Central memory CD8-positive, alpha-beta T cell (primary cell): ENCODE data around the gene MYO18B.

Experiments
- ATAC-seq: fragments of 150-1000 bp; cut with Tn5 transposase; replicated peaks from 2 replicates; pipeline ENCODE4 v1.10.0; 2022; ENCODE audit warnings: mild to moderate bottlenecking, moderate FRiP score, moderate number of reproducible peaks; ENCODE audit not compliant: poor library complexity, severe bottlenecking; ENCODE audit errors: extremely low read depth
- DNase-seq, 2 donors: peaks; one replicate each; pipeline ENCODE4 v3.0.0; 2021; ENCODE audit warnings: low spot score in 2 of 2
- H3K27ac Mint-ChIP-seq: one replicate; pipeline ENCODE4 v1.8.0; 2022; ENCODE audit warnings: low read depth, mild to moderate bottlenecking, moderate library complexity, mixed read lengths
- H3K27me3 Mint-ChIP-seq: one replicate; pipeline ENCODE4 v1.8.0; 2022; ENCODE audit warnings: mixed read lengths
- H3K36me3 Mint-ChIP-seq: one replicate; pipeline ENCODE4 v1.8.0; 2022; ENCODE audit warnings: mild to moderate bottlenecking, moderate library complexity, mixed read lengths; ENCODE audit not compliant: insufficient read depth
- H3K4me1 Mint-ChIP-seq: one replicate; pipeline ENCODE4 v1.8.0; 2022; ENCODE audit warnings: mixed read lengths
- H3K4me3 Mint-ChIP-seq: one replicate; pipeline ENCODE4 v1.8.0; 2022; ENCODE audit warnings: mild to moderate bottlenecking, moderate library complexity, mixed read lengths
- H3K9me3 Mint-ChIP-seq: one replicate; pipeline ENCODE4 v1.8.0; 2022; ENCODE audit warnings: mixed read lengths

The MYO18B gene

DNA sequence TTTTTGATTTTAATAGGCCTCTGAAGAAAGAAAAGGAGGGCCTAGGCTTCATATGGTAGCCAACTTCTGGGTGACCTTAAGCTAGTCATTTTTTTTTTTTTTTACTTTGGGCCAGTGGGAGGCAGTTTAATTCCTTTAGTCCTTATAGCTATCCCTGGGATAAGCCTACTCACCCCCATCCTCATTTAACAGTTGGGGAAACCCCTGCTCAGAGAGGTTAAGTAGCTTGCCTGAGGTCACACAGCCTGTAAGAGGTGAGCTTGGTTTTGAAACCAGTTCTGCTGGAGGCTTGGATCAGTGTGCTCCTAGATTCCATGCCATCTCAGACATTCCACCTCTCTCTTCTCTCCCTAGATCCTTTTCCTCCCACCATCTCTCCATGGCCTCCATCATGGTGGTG, 86.4 kb downstream of the MYO18B start:
- Mint-ChIP-seq H3K27me3 (peaks cover 25% of the 10 kb centered on the region), H3K36me3 (no peaks in the 10 kb centered on the region), H3K9me3 (no peaks in the 10 kb centered on the region), H3K27ac (no peak overlapping the region), H3K4me1 (no peaks in the 10 kb centered on the region), H3K4me3 (no peak overlapping the region)
- DNase-seq (no peak), ATAC-seq (no peak)

DNA sequence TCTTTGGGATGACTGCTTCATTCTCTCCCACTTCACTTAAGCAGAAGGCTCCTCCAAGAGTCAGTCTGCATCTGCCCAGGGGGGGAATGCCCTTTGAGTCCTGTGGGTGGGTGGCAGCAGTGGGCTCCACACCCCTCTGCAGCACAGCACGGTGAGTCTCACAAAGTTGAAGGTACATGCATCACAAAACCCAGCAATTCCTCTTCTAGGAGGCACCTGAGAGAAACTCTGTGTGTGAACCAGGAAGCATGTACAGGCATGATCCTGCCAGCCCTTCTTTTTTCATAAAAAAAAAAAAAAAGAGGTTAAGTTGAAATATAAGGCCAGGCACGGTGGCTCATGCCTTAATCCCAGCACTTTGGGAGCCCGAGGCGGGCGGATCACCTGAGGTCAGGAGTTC, 87.2 kb downstream of the MYO18B start:
- Mint-ChIP-seq H3K27ac (no peak overlapping the region), H3K4me1 (no peaks in the 10 kb centered on the region), H3K9me3 (no peaks in the 10 kb centered on the region), H3K4me3 (no peak overlapping the region), H3K36me3 (no peaks in the 10 kb centered on the region), H3K27me3 (peaks cover 17% of the 10 kb centered on the region)
- DNase-seq: no peak
- no peak for ATAC-seq

DNA sequence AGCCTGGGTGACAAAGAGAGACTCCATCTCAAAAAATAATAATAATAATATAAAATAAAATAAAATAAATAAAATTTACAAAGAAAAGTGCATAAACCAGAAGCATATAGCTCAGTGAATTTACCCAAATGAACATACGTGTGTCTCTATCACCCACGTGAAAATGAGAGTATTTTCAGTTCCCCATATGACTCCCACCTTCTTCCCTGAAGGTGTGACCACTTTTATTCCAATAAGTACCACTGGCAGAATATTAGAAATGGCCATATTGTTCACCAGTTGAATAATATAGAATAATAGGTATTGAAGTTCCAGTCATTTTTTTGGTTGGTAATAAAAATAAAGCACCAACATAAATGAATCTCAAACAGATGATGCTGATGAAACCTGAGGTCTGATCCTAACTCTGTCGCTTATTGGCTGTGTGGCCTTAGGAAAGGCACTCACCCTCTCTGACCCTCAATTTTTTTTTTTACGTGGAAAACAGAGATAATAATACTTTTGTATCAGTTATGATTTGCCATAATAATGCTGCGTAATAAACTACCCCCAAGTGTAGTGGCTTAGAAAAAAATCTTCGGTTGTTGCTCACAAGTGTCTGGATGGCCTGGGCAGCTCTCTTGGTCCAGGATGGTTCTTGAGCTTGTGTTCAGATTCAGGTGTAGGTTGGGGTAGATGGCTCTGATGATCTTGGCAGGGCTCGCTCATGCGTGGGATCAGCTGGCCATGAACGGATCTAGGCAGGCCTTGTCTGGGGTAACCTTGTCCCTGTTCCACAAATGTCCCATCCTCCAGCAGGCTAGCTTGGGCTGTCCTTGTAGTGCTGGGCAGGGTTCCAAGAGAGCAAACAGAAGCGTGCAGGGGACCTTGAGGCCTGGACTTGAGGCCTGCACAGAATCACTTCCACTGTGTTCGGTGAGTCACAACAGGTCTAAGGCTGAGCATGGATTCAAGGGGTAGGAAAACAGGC, 88.1 kb downstream of the MYO18B start:
- no peaks in the 10 kb centered on the region for H3K36me3 Mint-ChIP-seq

DNA sequence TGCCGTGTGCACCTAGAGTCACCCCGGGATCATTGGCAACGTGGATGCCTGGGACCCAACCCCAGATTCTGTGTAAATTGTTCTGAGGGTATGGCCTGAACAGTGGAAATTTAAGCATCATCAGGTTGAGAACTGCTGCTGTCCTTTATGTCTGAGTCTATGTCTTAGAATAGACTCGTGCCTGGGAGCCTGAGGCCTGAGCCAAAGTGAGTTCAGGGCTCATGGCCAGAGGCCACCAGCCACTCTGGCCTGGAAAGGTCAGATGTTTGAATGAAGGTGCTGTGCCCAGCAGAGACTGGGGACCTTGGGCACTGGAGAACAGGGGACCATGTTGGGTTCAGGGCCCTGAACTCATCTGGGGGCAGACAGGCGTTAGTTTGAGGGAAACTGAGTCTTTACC, 91.1 kb downstream of the MYO18B start:
- Mint-ChIP-seq H3K4me3 (no peak overlapping the region), H3K27ac (no peak overlapping the region), H3K4me1 (no peaks in the 10 kb centered on the region), H3K36me3 (no peaks in the 10 kb centered on the region), H3K27me3 (peaks cover 22% of the 10 kb centered on the region), H3K9me3 (no peaks in the 10 kb centered on the region)
- DNase-seq (no peak), ATAC-seq (no peak)

More for the DNA sequence above, 88.1 kb downstream of the MYO18B start:
- Mint-ChIP-seq H3K27ac (no peak overlapping the region), H3K27me3 (peaks cover 16% of the 10 kb centered on the region), H3K9me3 (no peaks in the 10 kb centered on the region), H3K4me1 (no peaks in the 10 kb centered on the region), H3K4me3 (no peak overlapping the region)
- ATAC-seq (no peak), DNase-seq (no peak)

DNA sequence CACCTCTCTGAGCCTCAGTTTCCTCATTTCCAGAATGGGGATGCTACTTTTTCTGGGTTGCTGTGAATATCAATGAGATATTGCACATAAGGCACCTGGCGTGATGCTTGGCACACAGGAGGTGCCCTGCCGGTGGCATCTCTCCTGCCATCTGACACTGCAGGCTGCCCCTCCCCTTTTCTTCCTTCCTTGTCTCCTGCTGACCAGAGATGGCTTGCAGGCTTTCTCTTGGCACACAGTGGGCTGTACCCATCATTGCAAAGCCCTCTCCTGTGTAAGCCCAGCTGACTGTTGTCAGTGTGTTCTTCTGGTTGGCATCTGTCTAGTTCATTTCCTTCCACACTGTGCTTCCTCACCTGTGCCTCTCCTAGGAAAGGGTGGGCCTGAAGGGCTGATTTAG, 91.7 kb downstream of the MYO18B start:
- no peaks in the 10 kb centered on the region for H3K36me3 Mint-ChIP-seq
- ATAC-seq: no peak
- no peak overlapping the region for H3K27ac Mint-ChIP-seq
- peaks cover 22% of the 10 kb centered on the region for H3K27me3 Mint-ChIP-seq
- no peaks in the 10 kb centered on the region for H3K9me3 Mint-ChIP-seq
- DNase-seq: no peak
- no peak overlapping the region for H3K4me3 Mint-ChIP-seq
- no peaks in the 10 kb centered on the region for H3K4me1 Mint-ChIP-seq

DNA sequence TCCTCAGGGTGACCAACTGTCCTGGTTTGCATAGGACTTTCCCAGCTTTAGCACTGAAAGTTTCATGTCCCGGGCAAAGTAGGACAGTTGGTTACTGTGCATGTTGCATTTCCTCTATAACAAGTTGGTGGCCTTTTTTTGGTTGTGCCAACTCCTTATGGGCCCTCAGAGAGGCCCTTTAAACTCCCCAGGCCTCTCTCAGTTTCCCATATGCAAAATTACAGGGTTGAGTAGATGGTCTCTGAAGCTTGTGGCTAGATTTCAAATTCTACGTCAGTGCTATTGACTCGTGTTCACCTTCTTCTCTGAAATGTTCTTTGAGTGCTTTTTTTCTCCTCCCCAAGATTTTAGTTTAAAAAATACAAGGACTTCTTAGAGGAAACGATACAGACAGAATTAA, 92.5 kb downstream of the MYO18B start:
- Mint-ChIP-seq H3K4me3 (no peak overlapping the region), H3K27me3 (peaks cover 22% of the 10 kb centered on the region), H3K9me3 (no peaks in the 10 kb centered on the region), H3K4me1 (no peaks in the 10 kb centered on the region), H3K27ac (no peak overlapping the region), H3K36me3 (no peaks in the 10 kb centered on the region)
- ATAC-seq (no peak), DNase-seq (no peak)

DNA sequence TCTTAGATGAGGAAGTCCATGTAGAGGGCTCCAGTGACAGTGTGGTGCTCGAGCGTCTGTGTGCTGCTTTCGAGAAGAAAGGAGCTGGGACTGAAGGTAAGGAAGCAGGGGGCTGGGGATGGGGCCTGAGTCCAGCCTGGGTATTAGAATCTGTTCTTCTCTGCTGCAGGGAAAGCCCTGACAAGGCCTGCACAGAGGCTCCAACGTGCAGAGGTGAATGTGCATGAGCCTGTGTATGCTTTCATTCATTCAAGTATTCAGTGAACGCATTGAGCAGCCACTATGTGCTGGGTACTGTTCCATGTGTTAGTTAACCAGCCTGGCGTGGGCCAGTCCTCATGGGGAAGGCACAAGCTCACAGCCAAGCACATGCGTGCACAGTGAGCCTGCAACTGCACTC, 93.4 kb downstream of the MYO18B start:
- H3K4me3 Mint-ChIP-seq: no peak overlapping the region
- no peaks in the 10 kb centered on the region for H3K4me1 Mint-ChIP-seq
- no peaks in the 10 kb centered on the region for H3K36me3 Mint-ChIP-seq
- DNase-seq: no peak
- H3K27me3 Mint-ChIP-seq: peaks cover 27% of the 10 kb centered on the region
- no peak overlapping the region for H3K27ac Mint-ChIP-seq
- H3K9me3 Mint-ChIP-seq: no peaks in the 10 kb centered on the region
- no peak for ATAC-seq

DNA sequence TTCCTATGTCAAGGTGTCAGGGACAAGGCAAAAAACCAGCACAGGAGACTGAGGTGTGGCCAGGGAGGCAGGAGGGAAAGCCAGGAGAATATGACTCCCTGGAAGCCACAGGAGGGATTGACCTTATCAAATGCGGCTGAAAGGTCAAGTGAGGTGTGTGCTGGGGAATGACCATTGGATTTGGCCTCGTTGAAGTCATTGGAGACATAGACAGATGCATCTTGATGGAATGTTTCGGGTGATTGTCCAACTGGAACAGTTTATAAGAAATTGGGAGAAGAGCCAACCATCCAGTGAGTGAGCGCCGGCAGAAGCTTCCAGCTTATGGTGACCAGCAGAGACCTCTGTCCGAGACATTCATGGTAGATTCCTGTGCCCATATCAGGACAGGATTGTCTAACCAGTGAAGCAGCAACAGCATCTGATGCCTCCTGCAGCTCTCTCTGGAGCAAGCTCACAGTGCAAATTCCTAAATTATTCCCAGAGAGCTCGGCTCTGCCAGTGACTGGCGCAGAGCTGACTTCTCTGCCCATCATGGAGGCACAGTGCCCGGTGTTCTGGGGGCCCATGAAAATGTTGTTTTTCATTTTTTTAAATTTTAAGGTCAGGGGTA, 95.4 kb downstream of the MYO18B start:
- no peaks in the 10 kb centered on the region for H3K36me3 Mint-ChIP-seq
- H3K4me1 Mint-ChIP-seq: no peaks in the 10 kb centered on the region
- H3K9me3 Mint-ChIP-seq: no peaks in the 10 kb centered on the region
- H3K27me3 Mint-ChIP-seq: peaks cover 36% of the 10 kb centered on the region
- no peak overlapping the region for H3K27ac Mint-ChIP-seq
- DNase-seq (no peak), ATAC-seq (no peak)
- no peak overlapping the region for H3K4me3 Mint-ChIP-seq

DNA sequence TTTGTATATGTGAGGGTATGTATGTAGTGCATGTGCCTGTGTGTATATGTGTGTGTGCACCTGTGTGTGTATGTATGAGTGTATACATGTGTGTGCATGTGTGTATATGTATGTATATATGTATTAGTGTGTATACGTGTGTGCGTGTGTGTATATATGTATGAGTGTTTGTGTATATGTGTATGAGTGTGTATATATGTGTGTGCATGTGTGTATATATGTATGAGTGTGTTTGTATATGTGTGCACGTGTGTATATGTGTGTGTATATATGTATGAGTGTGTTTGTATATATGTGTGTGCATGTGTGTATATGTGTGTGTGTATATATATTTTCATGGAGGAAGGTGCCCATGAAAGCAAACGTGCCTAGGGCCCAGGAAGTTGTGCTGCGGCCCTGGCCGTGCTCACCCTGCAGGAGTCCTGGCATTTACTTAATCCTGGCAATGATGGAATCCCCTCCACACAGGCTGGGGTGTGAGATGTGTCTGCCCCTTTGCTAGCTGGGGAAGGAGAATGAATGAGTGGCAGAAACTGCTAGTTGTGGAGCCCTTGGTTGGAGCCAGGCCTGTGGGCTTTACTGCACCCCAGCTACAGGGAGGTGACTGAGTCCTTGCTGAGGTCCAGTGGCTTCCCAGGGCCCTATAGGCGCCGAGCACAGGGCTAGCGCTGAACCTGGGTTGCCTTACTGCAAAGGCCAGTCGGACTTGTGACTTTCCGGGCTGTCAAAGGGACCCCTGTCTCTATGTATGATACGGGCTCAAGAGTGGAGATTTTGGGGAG, 97.2 kb downstream of the MYO18B start:
- ATAC-seq (no peak), DNase-seq (no peak)
- H3K9me3 Mint-ChIP-seq: no peaks in the 10 kb centered on the region
- H3K4me1 Mint-ChIP-seq: no peaks in the 10 kb centered on the region
- H3K27me3 Mint-ChIP-seq: peaks cover 36% of the 10 kb centered on the region
- no peaks in the 10 kb centered on the region for H3K36me3 Mint-ChIP-seq
- H3K4me3 Mint-ChIP-seq: no peak overlapping the region
- no peak overlapping the region for H3K27ac Mint-ChIP-seq

DNA sequence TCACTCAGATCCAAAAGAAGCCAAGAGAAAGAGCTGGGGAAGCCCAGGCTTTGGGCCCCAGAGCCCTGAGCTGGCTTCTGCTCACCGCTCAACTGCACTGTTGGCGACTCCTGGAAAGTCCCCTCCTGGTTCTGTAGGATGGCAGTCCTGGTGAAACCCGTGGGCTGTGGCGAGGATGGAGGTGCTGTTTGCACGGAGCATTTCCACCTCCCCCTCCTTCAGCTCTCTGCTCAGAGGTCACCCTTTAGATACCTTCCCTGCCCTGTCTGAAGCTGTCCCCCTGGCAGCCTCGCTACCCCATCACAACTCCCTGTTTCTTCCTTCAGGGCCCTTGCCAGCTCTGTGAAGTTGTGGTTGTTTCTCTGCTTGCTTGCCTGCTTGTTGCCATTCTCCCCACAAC, 97.8 kb downstream of the MYO18B start:
- Mint-ChIP-seq H3K9me3 (no peaks in the 10 kb centered on the region), H3K27ac (no peak overlapping the region), H3K27me3 (peaks cover 35% of the 10 kb centered on the region), H3K36me3 (no peaks in the 10 kb centered on the region), H3K4me1 (no peaks in the 10 kb centered on the region), H3K4me3 (no peak overlapping the region)
- ATAC-seq (no peak), DNase-seq (no peak)

DNA sequence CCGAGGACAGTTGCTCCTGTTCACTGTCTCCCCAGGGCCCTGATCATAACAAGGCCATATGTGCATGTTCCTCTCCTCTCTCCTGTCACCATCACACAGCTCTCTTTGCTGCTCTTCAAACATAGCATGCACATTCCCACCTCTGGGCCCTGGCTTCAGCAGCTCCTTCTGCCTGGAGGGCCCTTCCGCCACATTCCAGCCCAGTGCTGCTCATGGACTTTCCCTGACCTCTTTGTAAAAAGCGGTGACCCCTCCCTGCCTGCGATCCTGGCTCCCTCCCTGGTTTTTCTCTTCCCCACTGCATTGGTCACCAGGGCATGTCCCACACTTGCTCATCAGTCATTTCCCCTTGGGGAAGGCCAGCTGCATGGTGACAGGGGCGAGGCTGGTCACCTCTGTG, 98.2 kb downstream of the MYO18B start:
- no peak overlapping the region for H3K4me3 Mint-ChIP-seq
- DNase-seq (no peak), ATAC-seq (no peak)
- H3K36me3 Mint-ChIP-seq: no peaks in the 10 kb centered on the region
- no peaks in the 10 kb centered on the region for H3K4me1 Mint-ChIP-seq
- peaks cover 31% of the 10 kb centered on the region for H3K27me3 Mint-ChIP-seq
- no peak overlapping the region for H3K27ac Mint-ChIP-seq
- no peaks in the 10 kb centered on the region for H3K9me3 Mint-ChIP-seq

DNA sequence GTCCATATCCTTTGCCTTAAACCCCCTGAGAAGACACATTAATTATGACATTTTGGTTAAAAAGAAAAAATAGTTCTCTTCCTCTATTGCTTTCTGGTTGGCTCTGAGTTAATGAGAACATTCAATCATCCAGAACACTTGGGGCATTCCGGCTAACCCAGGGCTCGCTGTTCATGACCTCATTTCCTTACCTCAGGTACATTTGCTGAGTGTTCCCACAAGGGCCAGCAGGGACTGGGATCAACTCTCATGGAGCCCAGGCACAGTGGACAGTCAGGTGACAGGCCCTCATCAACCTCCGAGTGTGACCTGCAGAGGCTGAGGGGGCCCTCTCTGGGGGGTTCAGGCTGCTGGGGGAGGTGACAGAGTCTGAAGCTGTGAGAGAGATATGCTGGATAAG, 98.9 kb downstream of the MYO18B start:
- H3K27me3 Mint-ChIP-seq: peaks cover 24% of the 10 kb centered on the region

More for the DNA sequence above, 98.9 kb downstream of the MYO18B start:
- no peaks in the 10 kb centered on the region for H3K9me3 Mint-ChIP-seq
- H3K4me3 Mint-ChIP-seq: no peak overlapping the region
- H3K36me3 Mint-ChIP-seq: no peaks in the 10 kb centered on the region
- no peak overlapping the region for H3K27ac Mint-ChIP-seq
- DNase-seq (no peak), ATAC-seq (no peak)
- H3K4me1 Mint-ChIP-seq: no peaks in the 10 kb centered on the region
